Tongue (tissue), 2 donors: ENCODE measurements around the gene AIRE. TPM values are rescaled to one million over a fixed set of nuclear protein-coding genes. Genes with fewer than 3 reads are reported as not detected.
"Not testable (repeated sequence)": the region's sequence is repeated elsewhere in the genome, so short reads cannot be mapped to it uniquely, and the experiment has no call there.

Experiments used
- DNase-seq: peaks from one replicate; pipeline ENCODE4 v3.0.0-alpha.2; 2015
- total RNA-seq: library from RNA; depleted of rRNA; stranded (reverse); fragments of >200 nt; gene quantifications from one replicate; pipeline ENCODE4 v1.2.3, GENCODE V29; 2014

Gene AIRE
- total RNA-seq, 1 donor from 2014 or later = 0.10 TPM

GRCh38 chr21:44267655-44268142, 18.0 kb upstream of the AIRE start:
- DNase-seq = no peak

GRCh38 chr21:44269090-44269489, 16.6 kb upstream of the AIRE start:
- no peak for DNase-seq

GRCh38 chr21:44271558-44272283, 14.0 kb upstream of the AIRE start:
- no peak for DNase-seq

GRCh38 chr21:44272284-44272858, 13.3 kb upstream of the AIRE start:
- no peak for DNase-seq

- no peak for DNase-seq
Measured at GRCh38 chr21:44273046-44273445, 12.6 kb upstream of the AIRE start.

- no peak for DNase-seq
Measured at GRCh38 chr21:44275041-44275440, 10.6 kb upstream of the AIRE start.

- DNase-seq = peak; percentile 50
Measured at GRCh38 chr21:44279354-44280260, 6.1 kb upstream of the AIRE start.

GRCh38 chr21:44281801-44282200, 3.9 kb upstream of the AIRE start:
- DNase-seq = no peak

GRCh38 chr21:44282370-44282769, 3.3 kb upstream of the AIRE start:
- no peak for DNase-seq

GRCh38 chr21:44283211-44283785, 2.4 kb upstream of the AIRE start:
- DNase-seq = not testable (repeated sequence)

- no peak for DNase-seq
Measured at GRCh38 chr21:44283948-44284347, 1.7 kb upstream of the AIRE start.

- no peak for DNase-seq
Measured at GRCh38 chr21:44286086-44286715, 525 bp downstream of the AIRE start.

- DNase-seq = no peak
Measured at GRCh38 chr21:44286716-44287632, 1.3 kb downstream of the AIRE start.

- DNase-seq = no peak
Measured at GRCh38 chr21:44288251-44289110, 2.8 kb downstream of the AIRE start.

- no peak for DNase-seq
Measured at GRCh38 chr21:44289381-44290010, 3.8 kb downstream of the AIRE start.

- DNase-seq = no peak
Measured at GRCh38 chr21:44290327-44291077, 4.8 kb downstream of the AIRE start.

GRCh38 chr21:44291078-44291935, 5.6 kb downstream of the AIRE start:
- no peak for DNase-seq
